Glutamatergic neuron (in vitro differentiated cells): ENCODE data around the gene TOMM40. TPM values are rescaled to one million over a fixed set of nuclear protein-coding genes. Genes with fewer than 3 reads are reported as not detected.

Experiments used
- DNase-seq: peaks from one replicate; pipeline ENCODE4 v3.0.0; 2022
- H3K27ac Mint-ChIP-seq: one replicate; pipeline ENCODE4 v1.8.0; 2020; ENCODE audit warnings: mild to moderate bottlenecking, mixed read lengths, inconsistent platforms; ENCODE audit not compliant: unreplicated experiment
- H3K27me3 Mint-ChIP-seq: one replicate; pipeline ENCODE4 v1.8.0; 2020; ENCODE audit warnings: mild to moderate bottlenecking, moderate library complexity, mixed read lengths, inconsistent platforms; ENCODE audit not compliant: unreplicated experiment
- H3K36me3 Mint-ChIP-seq: one replicate; pipeline ENCODE4 v1.8.0; 2020; ENCODE audit warnings: mild to moderate bottlenecking, mixed read lengths, inconsistent platforms; ENCODE audit not compliant: unreplicated experiment
- H3K4me1 Mint-ChIP-seq: one replicate; pipeline ENCODE4 v1.8.0; 2020; ENCODE audit warnings: mild to moderate bottlenecking, low read depth, mixed read lengths, inconsistent platforms; ENCODE audit not compliant: unreplicated experiment
- H3K4me3 Mint-ChIP-seq: one replicate; pipeline ENCODE4 v1.8.0; 2020; ENCODE audit warnings: mild to moderate bottlenecking, mixed read lengths, inconsistent platforms; ENCODE audit not compliant: unreplicated experiment
- H3K9me3 Mint-ChIP-seq: one replicate; pipeline ENCODE4 v1.8.0; 2020; ENCODE audit warnings: mild to moderate bottlenecking, moderate library complexity, mixed read lengths, inconsistent platforms; ENCODE audit not compliant: unreplicated experiment
- CTCF ChIP-seq: fragments of 200-600 bp; sonication (generic); IDR thresholded peaks from one replicate; pipeline ENCODE4 v1.5.0; 2021; ENCODE audit not compliant: partially characterized antibody, unreplicated experiment
- long read RNA-seq: library from polyadenylated mRNA; unstranded; transcript quantifications from one replicate; pipeline ENCODE4 v2.0.0, GENCODE V29; 2020; ENCODE audit not compliant: unreplicated experiment
- total RNA-seq: library from RNA; stranded (reverse); fragmentation: NEBNext Ultra II Directional; extraction: Animal tissue kit (Norgen Biotek cat#: 25700); gene quantifications from one replicate; pipeline ENCODE4 v1.2.1, GENCODE V29; 2021; ENCODE audit not compliant: unreplicated experiment

Gene TOMM40
- total RNA-seq: 57.8 TPM
- long read RNA-seq, transcript TOMM40-203 (9 exons, 1,725 nt): minor isoform, 24 of 60 reads
- long read RNA-seq, transcript TOMM40-202 (10 exons, 1,709 nt): major isoform, 31 of 60 reads
- long read RNA-seq, partial matches to known transcripts: 0 of 60 reads
- long read RNA-seq, other reads (novel, unspliced or antisense): 3 of 60 reads

- DNase-seq: peak; percentile 100
These were observed at the start of gene TOMM40 for GRCh38 chr19:44891016-44891882. Gene TOMM40 (plus strand): TSS chr19:44891254. CDS start chr19:44891416, 162 bp downstream.

DNA sequence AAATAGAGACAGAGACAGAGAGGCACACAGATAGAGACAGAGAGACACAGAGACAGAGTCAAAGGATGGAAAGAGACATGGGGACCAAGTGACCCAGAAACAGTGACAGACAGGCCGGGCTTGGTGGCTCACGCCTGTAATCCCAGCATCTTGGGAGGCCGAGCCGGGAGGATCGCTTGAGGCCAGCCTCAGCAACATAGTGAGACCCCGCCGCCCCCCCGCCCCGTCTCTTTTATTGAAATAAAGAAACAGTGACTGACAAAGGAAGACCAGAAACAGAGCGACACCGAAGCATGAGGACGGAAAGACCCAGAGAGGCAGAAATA, 45.8 kb upstream of the TOMM40 start:
- peaks cover 19% of the 10 kb centered on the region for H3K4me1 Mint-ChIP-seq
- peaks cover 13% of the 10 kb centered on the region for H3K9me3 Mint-ChIP-seq
- peak overlapping the region; percentile 89 for H3K4me3 Mint-ChIP-seq
- no peak for DNase-seq
- H3K27me3 Mint-ChIP-seq: peaks cover 5% of the 10 kb centered on the region
- H3K36me3 Mint-ChIP-seq: no peaks in the 10 kb centered on the region
- no peak for TF ChIP-seq CTCF
- peak overlapping the region; percentile 88 for H3K27ac Mint-ChIP-seq

More at GRCh38 chr19:44891016-44891882, at the start of gene TOMM40:
- Mint-ChIP-seq H3K4me1 (peaks cover 11% of the 10 kb centered on the region), H3K27ac (peak within 1 kb of the TSS; percentile 85), H3K9me3 (peaks cover 15% of the 10 kb centered on the region), H3K27me3 (peaks cover 17% of the 10 kb centered on the region), H3K36me3 (no peaks in the 10 kb centered on the region), H3K4me3 (peak within 1 kb of the TSS; percentile 93)
- no peak for TF ChIP-seq CTCF

GRCh38 chr19:44845612-44846454, 45.2 kb upstream of the TOMM40 start, which contains the start of gene NECTIN2:
Gene NECTIN2 (plus strand): TSS chr19:44846297. CDS start chr19:44846526, 229 bp downstream.
- Mint-ChIP-seq H3K36me3 (no peaks in the 10 kb centered on the region), H3K9me3 (peaks cover 14% of the 10 kb centered on the region), H3K4me3 (peak within 1 kb of the TSS; percentile 92), H3K4me1 (peaks cover 21% of the 10 kb centered on the region), H3K27me3 (peaks cover 5% of the 10 kb centered on the region), H3K27ac (peak within 1 kb of the TSS; percentile 88)
- TF ChIP-seq CTCF: peak; percentile 41
- peak; percentile 100 for DNase-seq

DNA sequence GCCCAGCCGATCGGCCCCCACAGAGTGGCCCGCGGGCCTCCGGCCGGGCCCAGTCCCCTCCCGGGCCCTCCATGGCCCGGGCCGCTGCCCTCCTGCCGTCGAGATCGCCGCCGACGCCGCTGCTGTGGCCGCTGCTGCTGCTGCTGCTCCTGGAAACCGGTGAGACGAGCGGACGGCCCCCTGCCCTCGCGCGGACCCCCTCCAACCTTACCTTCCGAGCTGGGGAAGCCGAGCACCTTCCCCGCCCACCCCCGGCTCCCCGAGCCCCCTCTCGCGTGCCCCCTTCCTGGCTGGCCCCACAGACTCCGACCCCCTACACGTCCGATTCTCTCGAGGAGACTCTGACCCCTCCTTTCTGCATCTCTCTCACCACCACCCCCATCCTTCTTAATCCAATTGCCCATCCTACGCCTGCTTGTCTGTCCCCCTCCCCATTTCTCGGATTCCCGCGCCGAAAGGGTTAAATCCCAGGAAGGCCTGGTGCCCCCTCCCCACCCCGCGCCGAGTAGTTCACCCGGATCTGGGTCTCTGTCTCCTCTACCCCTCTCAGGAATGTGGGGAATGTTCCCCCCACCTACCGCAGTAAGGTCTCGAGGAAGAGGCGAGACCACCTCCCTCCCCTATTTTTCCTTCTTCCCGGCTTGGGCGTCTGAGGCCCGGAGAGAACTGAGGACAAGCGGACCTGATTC, 44.5 kb upstream of the TOMM40 start:
- Mint-ChIP-seq H3K27me3 (peaks cover 5% of the 10 kb centered on the region), H3K27ac (peak overlapping the region; percentile 78), H3K36me3 (no peaks in the 10 kb centered on the region), H3K9me3 (peaks cover 14% of the 10 kb centered on the region), H3K4me1 (peaks cover 21% of the 10 kb centered on the region), H3K4me3 (peak overlapping the region; percentile 92)
- no peak for TF ChIP-seq CTCF
- DNase-seq: peak; percentile 49
